ENCODE data around the gene IGF1R.
"Not testable (repeated sequence)": the region's sequence is repeated elsewhere in the genome, so short reads cannot be mapped to it uniquely, and the experiment has no call there.

IGF1R gene

DNA sequence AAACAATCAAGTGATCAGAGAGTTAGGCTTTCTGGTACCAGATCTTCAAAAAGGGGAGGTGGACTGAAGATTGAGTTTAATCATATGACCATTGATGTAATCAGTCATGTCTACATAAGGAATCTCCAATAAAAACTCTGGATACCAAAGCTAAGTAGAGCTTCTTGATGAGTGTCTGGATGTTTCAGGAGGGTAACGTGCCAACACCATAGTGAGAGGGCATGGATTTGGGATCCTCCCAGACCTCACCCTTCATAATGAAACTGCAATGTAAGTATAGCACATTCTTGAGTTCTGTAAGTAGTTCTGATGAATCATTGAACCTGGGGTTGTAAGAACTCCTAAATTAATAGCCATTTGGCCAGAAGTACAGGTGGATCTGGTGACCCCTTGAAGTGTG lies 337.9 kb downstream of the IGF1R start:
- Mint-ChIP-seq H3K9me3 (peaks cover 15% of the 10 kb centered on the region), H3K4me1 (ENCODE audit: low read depth) (no peaks in the 10 kb centered on the region), H3K4me3 (no peak overlapping the region), H3K27ac (no peak overlapping the region), H3K27me3 (peaks cover 44% of the 10 kb centered on the region), H3K36me3 (ENCODE audit: low read depth) (no peaks in the 10 kb centered on the region)
- DNase-seq, result no peak

DNA sequence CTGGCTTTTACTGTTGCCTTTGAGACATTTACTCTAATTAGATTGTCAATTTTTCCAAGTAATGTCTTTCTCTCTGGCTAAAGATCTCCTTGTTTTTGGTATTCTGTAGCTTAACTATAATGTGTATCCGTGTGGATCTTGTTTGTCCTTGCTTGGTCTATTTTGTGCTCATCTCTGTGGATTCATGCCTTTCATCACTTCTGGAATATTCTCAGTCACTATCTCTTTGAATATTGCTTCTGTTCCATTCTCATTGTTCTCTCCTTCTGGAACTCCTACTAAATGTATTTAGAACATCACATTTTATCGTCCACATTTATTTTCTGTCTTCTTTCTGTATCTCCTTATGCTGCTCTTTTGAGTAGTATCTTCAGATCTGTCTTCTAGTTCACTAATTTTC lies 346.6 kb downstream of the IGF1R start:
- Mint-ChIP-seq H3K27me3 (peaks cover 12% of the 10 kb centered on the region), H3K36me3 (ENCODE audit: low read depth) (no peaks in the 10 kb centered on the region), H3K4me1 (ENCODE audit: low read depth) (no peaks in the 10 kb centered on the region), H3K4me3 (no peak overlapping the region), H3K9me3 (peaks cover 10% of the 10 kb centered on the region), H3K27ac (no peak overlapping the region)
- DNase-seq, result no peak

DNA sequence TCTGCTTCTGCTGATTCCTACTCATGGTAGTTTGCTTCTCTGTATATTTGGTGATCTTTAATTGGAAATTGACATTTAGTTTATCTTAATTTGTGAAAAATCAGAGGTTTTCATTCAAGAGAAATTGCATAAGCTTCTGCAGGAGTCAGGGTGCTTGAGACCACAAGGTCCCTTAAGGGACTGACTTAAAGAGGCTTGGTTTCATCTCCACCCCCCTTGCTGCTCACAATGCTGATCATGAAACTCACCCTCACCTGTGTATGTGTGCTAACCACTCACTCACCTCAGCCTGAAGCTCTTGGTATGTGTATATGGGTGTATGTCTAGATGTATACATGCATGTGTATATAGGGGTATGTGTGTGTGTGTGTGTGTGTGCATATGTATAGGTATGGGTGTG lies 347.8 kb downstream of the IGF1R start:
- Mint-ChIP-seq H3K9me3 (peaks cover 10% of the 10 kb centered on the region), H3K4me1 (ENCODE audit: low read depth) (no peaks in the 10 kb centered on the region), H3K27ac (no peak overlapping the region), H3K36me3 (ENCODE audit: low read depth) (no peaks in the 10 kb centered on the region), H3K27me3 (peaks cover 2% of the 10 kb centered on the region), H3K4me3 (no peak overlapping the region)
- no peak for DNase-seq

DNA sequence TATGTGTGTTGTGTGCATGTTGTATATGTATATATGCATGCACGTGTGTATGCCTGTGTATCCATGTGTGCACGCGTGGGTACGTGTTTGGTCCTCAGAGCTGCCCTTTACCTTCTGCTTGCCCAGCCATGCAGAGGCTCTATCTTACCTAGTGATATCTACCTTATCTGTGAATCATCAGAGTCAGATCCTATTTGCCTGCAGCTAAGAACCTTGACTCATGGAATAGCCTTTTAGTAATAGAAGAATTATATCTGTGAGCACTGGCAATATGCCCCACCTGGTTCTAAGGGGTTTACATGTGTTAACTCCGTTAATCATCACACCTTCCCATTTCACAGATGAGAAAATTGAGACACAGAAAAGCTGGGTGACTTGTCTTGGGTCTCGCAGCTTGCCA lies 348.3 kb downstream of the IGF1R start:
- Mint-ChIP-seq H3K36me3 (ENCODE audit: low read depth) (no peaks in the 10 kb centered on the region), H3K4me3 (no peak overlapping the region)

DNA sequence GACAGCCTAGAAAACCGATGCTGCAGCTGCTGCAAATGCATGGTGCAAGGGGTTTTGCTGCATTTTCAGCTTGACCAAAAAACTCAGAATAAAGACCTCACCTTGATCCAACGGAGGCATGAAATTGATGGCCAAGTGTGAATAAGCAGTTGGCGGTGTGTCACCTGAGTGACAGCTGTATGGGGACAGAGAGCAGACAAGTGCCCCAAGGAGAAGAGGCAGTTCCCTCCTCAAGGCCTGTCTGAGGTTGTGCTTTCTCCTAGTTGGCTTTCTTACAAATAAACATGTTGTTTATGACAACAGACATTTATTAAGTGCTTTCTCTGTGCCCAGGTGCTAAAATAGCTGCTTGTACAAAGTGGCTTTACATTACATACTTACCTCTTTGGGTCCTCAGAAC lies 349.0 kb downstream of the IGF1R start:
- no peak overlapping the region for H3K27ac Mint-ChIP-seq
- no peak for DNase-seq
- H3K36me3 Mint-ChIP-seq (ENCODE audit: low read depth), result no peaks in the 10 kb centered on the region
- H3K4me1 Mint-ChIP-seq (ENCODE audit: low read depth), result peaks cover 2% of the 10 kb centered on the region
- peaks cover 2% of the 10 kb centered on the region for H3K27me3 Mint-ChIP-seq
- no peak overlapping the region for H3K4me3 Mint-ChIP-seq
- peaks cover 10% of the 10 kb centered on the region for H3K9me3 Mint-ChIP-seq

More for the DNA sequence above, 348.3 kb downstream of the IGF1R start:
- Mint-ChIP-seq H3K4me1 (ENCODE audit: low read depth) (no peaks in the 10 kb centered on the region), H3K27me3 (peaks cover 2% of the 10 kb centered on the region), H3K27ac (no peak overlapping the region), H3K9me3 (peaks cover 10% of the 10 kb centered on the region)
- no peak for DNase-seq

DNA sequence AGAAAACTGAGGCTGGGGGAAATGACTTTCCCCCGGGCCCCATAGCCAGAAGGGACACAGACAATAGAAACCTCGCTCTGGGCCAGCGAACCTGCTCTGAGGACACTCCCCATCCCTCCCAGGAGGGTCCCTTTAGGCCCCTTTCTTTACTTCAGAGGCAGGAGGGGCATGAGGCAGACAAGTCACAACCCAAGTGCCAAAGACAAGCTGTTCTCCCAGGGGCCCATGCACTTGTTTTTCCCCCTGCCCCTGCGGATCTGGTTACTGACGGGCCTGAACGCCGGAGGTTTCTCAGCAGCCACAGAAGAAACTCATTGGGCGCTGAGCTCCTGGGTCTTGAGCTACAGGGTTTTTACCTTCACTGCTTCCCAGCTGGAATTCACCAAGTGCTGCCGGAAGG lies 349.4 kb downstream of the IGF1R start:
- no peak overlapping the region for H3K4me3 Mint-ChIP-seq
- peaks cover 2% of the 10 kb centered on the region for H3K4me1 Mint-ChIP-seq (ENCODE audit: low read depth)
- H3K36me3 Mint-ChIP-seq (ENCODE audit: low read depth), result no peaks in the 10 kb centered on the region
- DNase-seq, result no peak
- peaks cover 2% of the 10 kb centered on the region for H3K27me3 Mint-ChIP-seq
- H3K9me3 Mint-ChIP-seq, result peaks cover 10% of the 10 kb centered on the region
- H3K27ac Mint-ChIP-seq, result no peak overlapping the region

DNA sequence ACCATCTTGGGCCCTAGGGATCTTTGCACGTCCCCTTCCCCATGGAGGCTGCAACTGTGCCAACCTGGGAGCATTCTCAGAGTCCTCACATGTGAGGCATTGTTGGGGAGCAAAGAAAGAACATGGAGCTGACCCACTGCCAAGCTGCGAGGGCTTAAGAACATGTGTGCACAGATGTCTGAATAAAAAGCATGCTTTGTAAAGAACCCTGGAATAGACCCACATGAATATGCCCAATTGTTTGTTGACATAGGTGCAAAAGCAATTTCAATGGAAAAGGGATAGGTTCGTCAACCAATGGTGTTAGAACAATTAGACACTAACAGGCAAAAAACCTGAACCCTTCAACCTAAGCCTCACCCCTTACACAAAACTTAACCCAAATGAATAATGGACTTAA lies 349.9 kb downstream of the IGF1R start:
- Mint-ChIP-seq H3K27me3 (peaks cover under 1% of the 10 kb centered on the region), H3K4me3 (no peak overlapping the region), H3K9me3 (peaks cover 10% of the 10 kb centered on the region), H3K36me3 (ENCODE audit: low read depth) (no peaks in the 10 kb centered on the region), H3K27ac (no peak overlapping the region), H3K4me1 (ENCODE audit: low read depth) (peaks cover 2% of the 10 kb centered on the region)
- DNase-seq, result no peak

DNA sequence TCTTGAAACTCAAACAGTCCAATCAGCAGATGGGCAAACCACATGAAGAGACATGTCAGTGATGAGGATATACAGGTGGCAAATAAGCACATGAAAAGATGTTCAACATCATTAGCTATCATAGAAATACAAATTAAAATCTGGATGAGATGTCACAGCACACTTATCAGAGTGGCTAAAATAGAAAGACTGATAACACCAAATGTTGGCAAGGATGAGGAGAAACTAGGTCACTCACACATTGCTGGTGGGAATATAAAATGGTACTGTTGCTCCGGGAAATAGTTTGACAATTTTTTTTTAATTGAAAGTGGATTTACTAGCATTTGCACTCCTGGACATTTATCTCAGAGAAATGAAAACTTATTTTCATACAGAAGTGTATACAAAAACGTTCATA lies 350.9 kb downstream of the IGF1R start:
- H3K27ac Mint-ChIP-seq, result no peak overlapping the region
- no peaks in the 10 kb centered on the region for H3K27me3 Mint-ChIP-seq
- H3K9me3 Mint-ChIP-seq, result peaks cover 10% of the 10 kb centered on the region
- no peaks in the 10 kb centered on the region for H3K36me3 Mint-ChIP-seq (ENCODE audit: low read depth)
- H3K4me3 Mint-ChIP-seq, result no peak overlapping the region
- DNase-seq, result no peak
- H3K4me1 Mint-ChIP-seq (ENCODE audit: low read depth), result peaks cover 3% of the 10 kb centered on the region

DNA sequence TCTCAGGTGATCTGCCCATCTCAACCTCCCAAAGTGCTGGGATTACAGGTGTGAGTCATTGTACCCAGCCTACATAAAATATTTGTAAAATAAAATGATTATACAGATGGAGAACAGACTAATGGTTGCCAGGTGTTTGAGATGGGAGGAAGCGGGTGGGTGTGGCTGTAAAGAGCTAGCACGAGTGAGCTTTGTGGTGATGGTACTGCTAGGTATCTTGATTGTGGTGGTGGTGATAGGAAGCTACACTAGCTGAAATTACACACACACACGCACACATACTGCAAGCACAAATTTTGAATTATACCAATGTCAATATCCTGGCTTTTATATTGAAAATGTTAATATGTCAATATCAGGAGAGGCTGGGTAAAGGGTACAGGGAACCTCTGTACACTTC lies 353.9 kb downstream of the IGF1R start:
- Mint-ChIP-seq H3K27ac (no peak overlapping the region), H3K4me1 (ENCODE audit: low read depth) (peaks cover 3% of the 10 kb centered on the region), H3K27me3 (peaks cover 4% of the 10 kb centered on the region), H3K4me3 (no peak overlapping the region), H3K36me3 (ENCODE audit: low read depth) (no peaks in the 10 kb centered on the region), H3K9me3 (peaks cover 4% of the 10 kb centered on the region)
- no peak for DNase-seq

DNA sequence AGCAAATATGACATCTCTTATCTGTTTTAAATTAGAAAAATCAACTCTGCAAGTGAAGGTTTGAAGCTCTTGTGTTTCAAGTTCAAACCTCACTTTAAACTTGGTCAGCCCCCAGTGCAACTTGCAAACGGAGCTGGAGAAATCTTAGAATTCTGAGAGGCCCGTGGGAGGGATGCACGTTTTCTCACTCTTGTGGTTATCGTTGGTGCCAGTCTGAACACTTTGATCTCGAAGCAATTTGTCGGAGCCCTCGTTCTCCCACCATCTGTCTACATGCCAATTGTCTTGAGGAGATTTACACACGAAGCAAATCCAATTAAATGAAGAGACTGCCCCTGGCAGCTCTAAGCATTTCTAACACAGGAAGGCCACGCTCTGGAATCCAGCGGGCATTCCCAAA lies 355.0 kb downstream of the IGF1R start:
- H3K36me3 Mint-ChIP-seq (ENCODE audit: low read depth); H3K27me3 Mint-ChIP-seq; DNase-seq; H3K4me3 Mint-ChIP-seq; H3K27ac Mint-ChIP-seq; H3K9me3 Mint-ChIP-seq; H3K4me1 Mint-ChIP-seq (ENCODE audit: low read depth): not testable (repeated sequence)

DNA sequence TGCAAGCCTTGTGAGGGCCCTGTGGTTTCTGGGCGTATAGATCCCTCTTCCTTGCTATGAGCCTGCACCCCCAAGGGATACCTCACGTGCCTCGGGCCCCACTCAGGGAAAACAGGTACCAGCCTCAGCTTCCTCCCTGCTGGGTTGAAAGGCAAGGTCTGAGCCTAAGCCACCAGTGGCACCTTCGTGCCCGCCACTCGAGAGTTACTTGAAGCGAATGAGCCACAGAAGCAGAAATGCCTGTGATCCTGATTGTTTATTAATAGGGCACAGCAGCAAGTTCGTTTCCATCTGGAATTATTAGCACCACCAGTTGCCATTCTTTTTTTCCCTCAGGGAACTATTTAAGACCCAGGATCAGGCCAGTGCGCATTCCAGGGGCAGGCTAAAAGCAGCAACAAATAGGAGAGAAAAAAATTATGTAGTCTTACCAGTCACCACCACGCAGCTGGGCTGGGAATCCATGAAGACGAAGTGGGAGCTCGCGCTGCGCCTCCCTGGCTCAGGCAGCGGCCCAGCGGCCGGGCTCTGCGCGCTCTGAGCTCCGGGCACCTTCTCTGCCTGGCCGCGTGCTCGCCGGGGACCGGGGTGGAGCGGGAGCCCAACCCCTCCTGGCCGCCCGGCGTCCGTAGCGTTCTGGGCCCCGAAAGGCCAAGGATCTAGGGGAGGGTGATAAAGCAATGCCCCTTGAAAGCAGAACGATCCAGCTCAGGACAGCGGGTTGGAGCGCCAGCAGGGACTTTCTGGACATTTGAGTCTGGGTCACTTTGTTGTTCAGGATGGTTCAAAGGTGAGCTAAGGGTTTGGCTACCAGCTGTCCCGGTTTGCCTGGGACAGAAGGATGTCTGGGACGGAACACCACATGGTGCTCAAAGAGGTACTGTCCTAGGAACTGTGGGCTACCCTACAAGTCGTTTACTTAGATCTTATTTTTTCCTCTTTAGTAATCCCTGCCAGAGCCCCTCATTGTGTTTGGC lies 356.9 kb downstream of the IGF1R start:
- not testable (repeated sequence) for H3K9me3 Mint-ChIP-seq; H3K4me3 Mint-ChIP-seq; H3K27ac Mint-ChIP-seq; H3K36me3 Mint-ChIP-seq (ENCODE audit: low read depth); DNase-seq; H3K27me3 Mint-ChIP-seq; H3K4me1 Mint-ChIP-seq (ENCODE audit: low read depth)

DNA sequence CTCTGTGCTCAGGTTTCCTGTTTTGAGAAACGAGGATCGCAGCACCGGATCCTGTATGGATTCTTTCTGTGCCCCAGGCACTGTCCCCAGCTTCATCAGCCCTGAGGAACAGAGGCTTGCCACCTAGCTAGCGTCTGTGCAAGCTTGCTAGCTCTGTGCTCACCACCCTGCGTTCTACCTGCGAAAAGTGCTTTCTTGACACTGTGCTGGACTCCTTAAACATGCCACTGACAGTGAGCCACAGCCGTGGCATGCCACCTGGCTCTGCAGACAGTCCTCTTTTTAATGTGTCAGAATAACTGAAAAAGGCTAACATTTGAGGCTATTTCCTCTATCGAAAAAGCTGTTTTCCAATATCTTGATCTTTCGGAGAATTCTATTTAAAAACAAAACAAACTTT lies 357.8 kb downstream of the IGF1R start:
- Mint-ChIP-seq H3K4me3 (no peak overlapping the region), H3K27ac (no peak overlapping the region), H3K9me3 (no peaks in the 10 kb centered on the region), H3K36me3 (ENCODE audit: low read depth) (no peaks in the 10 kb centered on the region), H3K4me1 (ENCODE audit: low read depth) (peaks cover 3% of the 10 kb centered on the region), H3K27me3 (peaks cover 6% of the 10 kb centered on the region)
- DNase-seq, result no peak

DNA sequence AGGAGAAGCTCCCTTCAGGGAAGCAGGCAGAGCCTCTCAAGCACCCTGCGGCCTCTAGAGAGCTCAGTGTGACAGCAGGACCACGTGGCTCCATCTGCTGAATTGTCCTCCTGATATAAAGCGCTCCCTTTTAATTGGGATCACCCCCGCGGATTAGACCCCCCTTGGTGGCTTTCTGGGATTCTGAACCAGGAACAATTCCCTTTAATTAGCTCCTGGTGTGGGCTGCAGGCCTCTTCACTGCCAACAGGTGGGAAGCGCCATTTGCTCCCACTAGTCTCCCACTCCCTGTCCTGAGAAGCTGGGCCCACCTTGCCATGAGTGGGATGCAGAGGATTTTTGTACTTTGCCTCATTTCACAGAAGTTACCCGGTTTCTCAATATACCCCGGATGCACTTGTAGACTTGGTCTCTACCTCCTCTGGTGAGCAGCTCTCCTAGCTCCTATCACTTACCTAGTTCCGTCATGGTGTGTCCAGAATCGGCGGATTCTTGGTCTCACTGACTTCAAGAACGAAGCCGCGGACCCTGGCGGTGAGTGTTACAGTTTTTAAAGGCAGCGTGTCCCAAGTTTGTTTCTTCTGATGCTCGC lies 358.7 kb downstream of the IGF1R start:
- H3K27me3 Mint-ChIP-seq, result peaks cover 6% of the 10 kb centered on the region
- H3K27ac Mint-ChIP-seq, result no peak overlapping the region
- no peak overlapping the region for H3K4me3 Mint-ChIP-seq
- H3K9me3 Mint-ChIP-seq, result no peaks in the 10 kb centered on the region
- DNase-seq, result no peak
- H3K4me1 Mint-ChIP-seq (ENCODE audit: low read depth), result peaks cover 2% of the 10 kb centered on the region
- H3K36me3 Mint-ChIP-seq (ENCODE audit: low read depth), result no peaks in the 10 kb centered on the region

DNA sequence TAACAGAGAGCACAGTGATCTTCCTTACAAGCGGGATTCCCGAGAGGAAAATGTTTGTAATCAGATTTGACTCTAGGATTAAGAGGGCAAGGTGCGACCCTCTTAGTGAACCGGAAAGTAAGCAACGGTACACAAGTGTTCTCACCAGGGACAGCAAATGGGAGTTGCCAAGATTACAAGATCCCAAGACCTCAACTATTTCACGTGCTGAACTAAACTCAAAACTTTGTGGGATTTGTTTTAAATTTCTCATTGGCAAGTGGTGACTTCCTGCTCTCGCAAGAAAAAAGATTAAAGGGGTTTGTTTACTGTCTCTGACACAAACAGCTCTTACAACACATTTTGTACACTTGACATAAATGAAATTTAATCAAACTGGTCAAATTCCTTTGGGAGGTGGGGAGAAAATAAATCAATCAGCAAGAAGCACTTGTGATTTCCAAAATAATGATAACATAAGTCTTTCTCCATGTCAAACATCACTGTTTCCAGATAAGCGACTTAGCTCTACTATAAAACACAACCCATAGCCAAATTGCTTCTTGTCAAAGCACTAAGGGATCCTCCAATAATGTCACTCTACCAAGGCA lies 361.5 kb downstream of the IGF1R start:
- no peak overlapping the region for H3K4me3 Mint-ChIP-seq
- DNase-seq, result no peak
- H3K27ac Mint-ChIP-seq, result no peak overlapping the region
- peaks cover 6% of the 10 kb centered on the region for H3K27me3 Mint-ChIP-seq
- no peaks in the 10 kb centered on the region for H3K36me3 Mint-ChIP-seq (ENCODE audit: low read depth)
- no peaks in the 10 kb centered on the region for H3K9me3 Mint-ChIP-seq
- H3K4me1 Mint-ChIP-seq (ENCODE audit: low read depth), result no peaks in the 10 kb centered on the region

DNA sequence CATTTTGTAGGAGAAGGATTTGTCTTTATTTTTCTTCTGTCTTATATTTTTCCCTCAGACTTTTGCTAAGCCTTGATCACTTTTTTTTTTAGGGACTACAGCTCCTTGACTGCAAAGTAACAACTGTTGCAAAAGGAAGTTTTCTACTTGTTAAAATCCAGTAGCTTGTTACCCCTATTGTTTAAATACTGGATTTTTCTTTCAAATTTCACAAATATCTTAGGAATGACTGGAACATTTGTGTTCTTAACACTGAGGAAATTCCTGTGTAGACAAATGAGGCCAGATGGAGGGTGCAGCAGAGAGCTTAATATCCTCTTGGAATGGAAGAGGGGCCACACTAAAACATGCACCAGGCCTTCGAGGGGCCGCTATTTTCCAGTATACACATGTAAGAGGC lies 362.4 kb downstream of the IGF1R start:
- H3K4me3 Mint-ChIP-seq, result no peak overlapping the region
- no peaks in the 10 kb centered on the region for H3K36me3 Mint-ChIP-seq (ENCODE audit: low read depth)
- peaks cover 8% of the 10 kb centered on the region for H3K27me3 Mint-ChIP-seq

More for the DNA sequence above, 362.4 kb downstream of the IGF1R start:
- H3K4me1 Mint-ChIP-seq (ENCODE audit: low read depth), result peaks cover 2% of the 10 kb centered on the region
- no peaks in the 10 kb centered on the region for H3K9me3 Mint-ChIP-seq
- no peak overlapping the region for H3K27ac Mint-ChIP-seq
- no peak for DNase-seq

All from activated T-cell treated with anti-CD3 and anti-CD28 coated beads, Interleukin-2, amount 50 U/mL, for 24 hours (primary cell).